ENCODE data around the gene PREB. TPM values are rescaled to one million over a fixed set of nuclear protein-coding genes. Genes with fewer than 3 reads are reported as not detected.

PREB gene
- total RNA-seq, 1 experiment from 2014 or later, result 52.7 TPM

GRCh38 chr2:27170581-27171337, 36.3 kb upstream of the PREB start:
- Histone ChIP-seq H3K36me3 (ENCODE audit: insufficient read depth, low read length, poor library complexity, severe bottlenecking) (no peaks in the 10 kb centered on the region), H3K27ac (ENCODE audit: low read depth, low read length, poor library complexity, severe bottlenecking) (no peak overlapping the region), H3K4me1 (ENCODE audit: insufficient read depth, low read length, poor library complexity, severe bottlenecking) (no peaks in the 10 kb centered on the region), H3K9me3 (ENCODE audit: low read depth, low read length, poor library complexity, severe bottlenecking) (no peaks in the 10 kb centered on the region), H3K4me3 (ENCODE audit: low read depth, low read length, poor library complexity, severe bottlenecking) (no peak overlapping the region), H3K27me3 (replicated peaks; ENCODE audit: insufficient read depth, low read depth, low read length, poor library complexity) (no peaks in the 10 kb centered on the region)
- CTCF ChIA-PET, result interaction anchor here (0.6 to 1.3 kb wide), 5 partner anchors 14 to 21 kb away, joined by 3 to 6 read pairs (median 4); no protein-coding TSS in a partner anchor
- TF ChIP-seq, protein P1, sequence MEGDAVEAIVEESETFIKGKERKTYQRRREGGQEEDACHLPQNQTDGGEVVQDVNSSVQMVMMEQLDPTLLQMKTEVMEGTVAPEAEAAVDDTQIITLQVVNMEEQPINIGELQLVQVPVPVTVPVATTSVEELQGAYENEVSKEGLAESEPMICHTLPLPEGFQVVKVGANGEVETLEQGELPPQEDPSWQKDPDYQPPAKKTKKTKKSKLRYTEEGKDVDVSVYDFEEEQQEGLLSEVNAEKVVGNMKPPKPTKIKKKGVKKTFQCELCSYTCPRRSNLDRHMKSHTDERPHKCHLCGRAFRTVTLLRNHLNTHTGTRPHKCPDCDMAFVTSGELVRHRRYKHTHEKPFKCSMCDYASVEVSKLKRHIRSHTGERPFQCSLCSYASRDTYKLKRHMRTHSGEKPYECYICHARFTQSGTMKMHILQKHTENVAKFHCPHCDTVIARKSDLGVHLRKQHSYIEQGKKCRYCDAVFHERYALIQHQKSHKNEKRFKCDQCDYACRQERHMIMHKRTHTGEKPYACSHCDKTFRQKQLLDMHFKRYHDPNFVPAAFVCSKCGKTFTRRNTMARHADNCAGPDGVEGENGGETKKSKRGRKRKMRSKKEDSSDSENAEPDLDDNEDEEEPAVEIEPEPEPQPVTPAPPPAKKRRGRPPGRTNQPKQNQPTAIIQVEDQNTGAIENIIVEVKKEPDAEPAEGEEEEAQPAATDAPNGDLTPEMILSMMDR (conservative IDR thresholded peaks at IDR 0.05; ENCODE audit: low read depth, low read length), result no peak
- no peak for TF ChIP-seq EZH2 (IDR thresholded peaks at IDR 0.05; ENCODE audit: borderline replicate concordance, low read depth, low read length, poor library complexity, severe bottlenecking)
- POLR2A ChIA-PET (ENCODE audit: low non-redundant PET), result no interaction called here
- no TSS peak for BruUV-seq (replicated peaks)
- DNase-seq (ENCODE audit: low spot score), result no peak
- intact Hi-C loops (cut with micrococcal nuclease; ENCODE audit: unreplicated experiment), result no loop called here

GRCh38 chr2:27164960-27165763, 30.7 kb upstream of the PREB start:
- no TSS peak for BruUV-seq (replicated peaks)
- Histone ChIP-seq H3K27me3 (replicated peaks; ENCODE audit: insufficient read depth, low read depth, low read length, poor library complexity) (no peaks in the 10 kb centered on the region), H3K27ac (ENCODE audit: low read depth, low read length, poor library complexity, severe bottlenecking) (no peak overlapping the region), H3K36me3 (ENCODE audit: insufficient read depth, low read length, poor library complexity, severe bottlenecking) (no peaks in the 10 kb centered on the region), H3K4me3 (ENCODE audit: low read depth, low read length, poor library complexity, severe bottlenecking) (no peak overlapping the region), H3K4me1 (ENCODE audit: insufficient read depth, low read length, poor library complexity, severe bottlenecking) (no peaks in the 10 kb centered on the region), H3K9me3 (ENCODE audit: low read depth, low read length, poor library complexity, severe bottlenecking) (no peaks in the 10 kb centered on the region)
- no peak for DNase-seq (ENCODE audit: low spot score)
- no peak for TF ChIP-seq EZH2 (IDR thresholded peaks at IDR 0.05; ENCODE audit: borderline replicate concordance, low read depth, low read length, poor library complexity, severe bottlenecking)
- TF ChIP-seq, protein P1 (conservative IDR thresholded peaks at IDR 0.05; ENCODE audit: low read depth, low read length), result no peak
- ChIA-PET POLR2A (ENCODE audit: low non-redundant PET) (no interaction called here), CTCF (no interaction called here)
- intact Hi-C loops (cut with micrococcal nuclease; ENCODE audit: unreplicated experiment), result no loop called here

DNA sequence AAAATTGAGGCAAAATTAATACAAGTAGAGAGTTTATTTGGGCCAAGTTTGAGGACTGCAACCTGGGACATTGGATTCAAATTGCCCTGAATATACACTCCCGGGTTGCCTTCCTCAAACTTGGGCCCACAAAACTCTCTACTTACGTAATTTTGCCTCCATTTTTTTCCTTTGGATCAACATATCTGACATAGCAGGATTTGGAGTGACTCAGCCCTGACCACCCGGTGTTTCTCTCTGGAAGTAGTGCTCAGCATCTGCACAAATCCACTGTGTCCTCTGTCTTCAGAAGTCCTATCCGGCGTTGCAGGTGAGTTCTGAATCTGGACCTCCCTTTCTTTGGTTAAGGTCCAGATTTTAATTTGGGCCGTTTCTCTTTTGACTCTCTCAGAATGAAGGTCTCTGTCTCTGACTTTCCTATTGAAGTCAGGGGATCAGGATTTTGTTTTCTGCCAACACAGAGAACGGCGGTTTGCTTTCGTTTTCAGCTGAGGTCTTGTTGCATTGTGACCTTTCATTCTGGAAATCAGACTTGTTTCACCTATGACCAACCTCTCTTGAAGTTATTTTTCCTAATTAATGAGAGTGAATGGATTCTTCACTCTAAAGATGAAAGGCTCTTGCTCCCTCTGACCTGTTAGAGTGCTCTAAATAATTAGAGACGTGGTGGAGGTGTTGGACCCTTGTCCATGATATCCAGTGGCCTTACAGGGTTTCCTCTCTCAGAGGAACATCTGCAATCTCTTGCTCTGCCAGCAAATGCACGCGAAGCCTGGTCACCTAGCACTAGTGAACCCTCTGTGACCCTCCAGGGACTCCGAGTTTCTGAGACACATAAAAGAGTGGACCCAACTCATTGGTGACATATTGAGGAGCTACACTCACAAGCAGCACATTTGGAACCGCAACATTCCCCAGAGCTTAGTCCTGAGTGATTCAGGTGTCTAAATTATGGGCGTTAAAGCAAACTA, 28.0 kb upstream of the PREB start:
- H3K27me3 ChIP-seq (replicated peaks; ENCODE audit: insufficient read depth, low read depth, low read length, poor library complexity), result no peaks in the 10 kb centered on the region
- ChIA-PET POLR2A (ENCODE audit: low non-redundant PET) (no interaction called here), CTCF (no interaction called here)
- H3K27ac ChIP-seq (ENCODE audit: low read depth, low read length, poor library complexity, severe bottlenecking), result no peak overlapping the region
- intact Hi-C loops (cut with micrococcal nuclease; ENCODE audit: unreplicated experiment), result no loop called here
- no peaks in the 10 kb centered on the region for H3K36me3 ChIP-seq (ENCODE audit: insufficient read depth, low read length, poor library complexity, severe bottlenecking)
- DNase-seq (ENCODE audit: low spot score), result no peak
- no peak overlapping the region for H3K4me3 ChIP-seq (ENCODE audit: low read depth, low read length, poor library complexity, severe bottlenecking)
- H3K4me1 ChIP-seq (ENCODE audit: insufficient read depth, low read length, poor library complexity, severe bottlenecking), result no peaks in the 10 kb centered on the region
- TF ChIP-seq, protein P1 (conservative IDR thresholded peaks at IDR 0.05; ENCODE audit: low read depth, low read length), result no peak
- TF ChIP-seq EZH2 (IDR thresholded peaks at IDR 0.05; ENCODE audit: borderline replicate concordance, low read depth, low read length, poor library complexity, severe bottlenecking), result no peak
- BruUV-seq (replicated peaks), result no TSS peak
- no peaks in the 10 kb centered on the region for H3K9me3 ChIP-seq (ENCODE audit: low read depth, low read length, poor library complexity, severe bottlenecking)

Data from A673 (cell line).